ENCODE results near the gene FAM120A. TPM values are rescaled to one million over a fixed set of nuclear protein-coding genes. Genes with fewer than 3 reads are reported as not detected.

FAM120A gene
- total and polyA plus RNA-seq, 2 of the 13 experiments (the other 11 are each of a cell fraction or from before 2014, with no cell fraction given), result 41.3 to 44.4 TPM

- TF ChIP-seq TERF1 (CRISPR knock-in tag; IDR thresholded peaks at IDR 0.05) (peak; percentile 81; the same call in 1 of the 2 replicates), ZNF710 (CRISPR knock-in tag; IDR thresholded peaks at IDR 0.05; ENCODE audit: borderline replicate concordance) (peak; percentile 88), MYNN (CRISPR knock-in tag; IDR thresholded peaks at IDR 0.05; ENCODE audit: low read depth) (no peak), ZHX2 (IDR thresholded peaks at IDR 0.05; ENCODE audit: low read depth) (no peak), ZHX2 (CRISPR knock-in tag; IDR thresholded peaks at IDR 0.05; ENCODE audit: borderline replicate concordance) (0 out of 2 replicates have a peak, but pooled peaks have one; percentile 47), ZFP62 (CRISPR knock-in tag; IDR thresholded peaks at IDR 0.05) (no peak), GABPA (IDR thresholded peaks at IDR 0.05; ENCODE audit: low read depth, low read length) (peak; percentile 57), GABPA (CRISPR knock-in tag; IDR thresholded peaks at IDR 0.05; ENCODE audit: low read depth) (peak; percentile 70), ZNF281 (CRISPR knock-in tag; IDR thresholded peaks at IDR 0.05; ENCODE audit: borderline replicate concordance) (no peak), TAF1 (CRISPR knock-in tag; IDR thresholded peaks at IDR 0.05) (peak; percentile 81), ATAD3A (CRISPR knock-in tag; IDR thresholded peaks at IDR 0.05) (no peak), ZSCAN9 (CRISPR knock-in tag; IDR thresholded peaks at IDR 0.05; ENCODE audit: borderline replicate concordance) (peak; percentile 39; the same call in 1 of the 2 replicates), CENPBD1 (CRISPR knock-in tag; IDR thresholded peaks at IDR 0.05; ENCODE audit: borderline replicate concordance, low read depth) (no peak), ZNF569 (CRISPR knock-in tag; IDR thresholded peaks at IDR 0.05; ENCODE audit: borderline replicate concordance) (no peak)
These were observed 115.2 kb downstream of the FAM120A start (continued) for GRCh38 chr9:93566408-93567270.

Measured in HepG2 (cell line).